ENCODE measurements around the gene RALB.

- TF ChIP-seq CTCF (IDR thresholded peaks at IDR 0.05) = no peak
- TF ChIP-seq POLR2AphosphoS5 (IDR thresholded peaks at IDR 0.05) = no peak
Measured at GRCh38 chr2:120219291-120219690, 33.4 kb upstream of the RALB start.

All from stomach (tissue), 4 donors.